HG02642 (cell line): Measurements from ENCODE around the gene DENND1A.
"Not testable (repeated sequence)": the region's sequence is repeated elsewhere in the genome, so short reads cannot be mapped to it uniquely, and the experiment has no call there.

Experiments used
- ATAC-seq: cut with Tn5 transposase; IDR thresholded peaks from one replicate; pipeline ENCODE4 v1.9.1; 2021; ENCODE audit warnings: mild to moderate bottlenecking; ENCODE audit not compliant: unreplicated experiment, poor library complexity

Gene DENND1A

DNA sequence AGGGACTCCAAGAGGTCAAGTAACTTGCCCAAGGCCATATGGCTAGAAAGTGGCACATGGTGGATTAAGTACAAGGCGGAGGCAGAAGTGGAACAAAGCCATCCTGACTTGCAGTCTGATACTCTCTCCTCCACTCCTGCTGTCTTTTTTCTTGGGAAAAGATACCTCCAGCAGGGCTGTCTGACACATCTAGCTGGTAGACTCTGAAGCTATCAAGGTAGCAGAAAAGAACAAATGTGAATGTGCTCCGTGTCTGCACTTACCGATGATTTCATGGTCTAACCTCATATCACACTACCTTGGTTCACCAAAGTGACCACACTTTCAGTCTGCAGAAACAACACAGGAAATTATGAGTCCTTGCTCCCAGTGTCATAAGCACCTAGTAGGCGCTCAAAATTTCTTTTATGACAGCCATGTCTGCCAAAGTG, 289.1 kb downstream of the DENND1A start:
- no peak for ATAC-seq

DNA sequence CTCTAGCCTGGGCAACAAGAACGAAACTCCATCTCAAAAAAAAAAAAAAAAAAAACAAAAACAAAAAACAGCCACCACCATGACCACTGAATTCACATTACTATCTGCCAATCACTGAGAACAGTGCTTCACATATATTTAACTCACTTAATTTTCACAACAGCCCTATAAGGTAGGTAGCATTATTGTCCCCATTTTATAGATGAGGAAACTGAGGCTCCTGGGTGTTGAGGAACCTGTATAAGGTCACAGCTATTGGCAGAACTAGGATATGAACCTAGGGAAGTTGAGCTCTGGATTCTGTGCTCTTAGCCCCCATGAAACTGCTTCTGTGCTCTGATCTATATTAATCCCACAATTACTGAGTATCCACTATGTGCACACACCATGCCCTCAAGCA, 290.2 kb downstream of the DENND1A start:
- no peak for ATAC-seq

DNA sequence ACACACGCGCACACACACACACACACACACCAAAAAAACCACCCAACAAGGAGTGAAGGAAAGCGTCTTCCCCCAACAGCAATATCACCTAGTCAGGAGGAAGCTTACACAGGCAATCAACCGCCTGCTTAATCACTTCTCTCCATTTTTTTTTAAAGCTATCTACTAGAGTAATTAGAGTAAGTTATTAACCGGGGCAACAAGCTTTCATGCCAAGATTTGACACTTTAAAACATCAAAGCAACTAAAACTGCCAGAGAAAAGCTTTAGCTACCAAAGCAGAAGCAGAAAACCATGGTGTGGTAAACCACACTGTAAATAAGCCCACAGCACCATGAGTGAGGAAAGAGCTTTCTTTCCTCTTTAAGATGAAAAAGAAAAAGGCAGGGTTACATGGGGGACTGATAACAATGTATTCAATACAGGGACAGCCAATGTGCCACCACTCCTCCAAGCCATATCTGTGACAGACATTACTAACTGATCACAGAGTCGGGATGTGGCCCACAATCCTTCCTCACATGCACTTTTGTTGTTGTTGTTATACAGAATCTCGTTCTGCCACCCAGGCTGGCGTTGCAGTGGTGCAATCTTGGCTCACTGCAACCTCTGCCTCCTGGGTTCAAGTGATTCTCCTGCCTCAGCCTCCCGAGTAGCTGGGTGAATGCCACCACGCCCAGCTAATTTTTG, 291.8 kb downstream of the DENND1A start:
- ATAC-seq, result no peak

DNA sequence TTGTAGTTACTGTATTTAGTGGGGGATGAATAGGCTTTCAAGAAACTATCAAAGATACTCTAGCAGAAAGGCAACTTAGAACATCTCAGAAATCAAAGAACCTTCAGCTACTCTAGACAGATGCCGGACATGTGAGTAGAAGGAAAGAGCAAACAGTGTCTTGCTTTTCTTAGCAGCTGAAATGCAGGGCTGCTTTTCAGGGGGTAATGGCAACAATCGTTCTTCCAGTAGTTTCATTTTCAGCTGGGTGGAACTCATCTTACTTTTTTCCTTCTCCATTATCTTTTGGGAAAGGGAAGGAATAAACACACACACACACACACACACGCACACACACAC, 292.4 kb downstream of the DENND1A start:
- ATAC-seq, result no peak

DNA sequence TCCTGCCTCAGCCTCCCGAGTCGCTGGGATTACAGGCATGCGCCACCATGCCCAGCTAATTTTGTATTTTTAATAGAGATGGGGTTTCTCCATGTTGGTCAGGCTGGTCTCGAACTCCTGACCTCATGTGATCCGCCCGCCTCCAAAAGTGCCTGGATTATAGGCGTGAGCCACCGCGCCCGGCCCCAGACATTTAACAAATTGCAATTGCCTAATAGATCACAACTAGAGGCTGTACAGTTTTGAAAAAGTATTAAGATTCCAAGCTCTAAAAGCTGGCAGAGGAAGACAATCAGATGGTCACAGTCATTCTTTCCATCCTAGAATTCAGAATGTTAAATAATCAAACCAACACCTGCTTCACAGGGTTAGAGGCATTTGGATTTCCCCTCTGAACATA, 293.1 kb downstream of the DENND1A start:
- not testable (repeated sequence) for ATAC-seq

DNA sequence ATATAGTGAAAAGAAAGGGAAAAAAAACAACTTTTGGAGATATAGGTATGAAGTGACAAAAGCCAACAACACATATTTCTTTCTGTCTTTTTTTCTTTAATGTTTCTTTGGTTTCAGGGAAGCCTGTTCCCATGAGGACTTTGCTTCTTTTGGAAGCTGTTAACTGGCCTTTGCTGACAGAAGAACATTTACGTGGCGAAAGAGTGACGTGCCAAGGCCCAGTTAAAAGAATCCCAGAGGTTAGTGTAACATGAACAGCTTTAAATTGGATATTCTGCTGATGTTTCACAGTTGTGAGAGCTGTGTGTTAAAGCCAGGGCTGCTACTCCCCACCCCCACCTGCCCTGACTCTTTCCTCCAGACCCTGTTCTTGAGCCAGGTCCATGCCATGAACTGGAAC, 298.1 kb downstream of the DENND1A start:
- ATAC-seq, result no peak

DNA sequence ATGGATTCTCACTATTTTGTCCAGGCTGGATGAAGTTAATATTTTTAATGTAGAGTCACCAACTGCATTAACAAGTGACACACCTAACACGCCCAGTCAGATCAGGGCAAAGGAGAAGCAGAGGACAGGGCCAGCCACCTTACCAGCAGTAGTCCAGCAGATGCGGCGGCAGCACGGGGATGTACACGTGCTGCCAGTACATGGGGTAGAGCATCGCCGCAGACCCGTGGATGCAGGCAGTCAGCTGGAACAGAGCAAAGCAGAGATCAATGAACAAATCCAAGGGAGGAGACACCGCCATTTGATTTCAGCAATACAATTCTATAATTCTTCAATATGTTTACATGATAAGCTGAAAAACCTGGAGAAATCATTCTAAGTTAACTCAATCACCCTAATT, 299.7 kb downstream of the DENND1A start:
- ATAC-seq, result no peak

DNA sequence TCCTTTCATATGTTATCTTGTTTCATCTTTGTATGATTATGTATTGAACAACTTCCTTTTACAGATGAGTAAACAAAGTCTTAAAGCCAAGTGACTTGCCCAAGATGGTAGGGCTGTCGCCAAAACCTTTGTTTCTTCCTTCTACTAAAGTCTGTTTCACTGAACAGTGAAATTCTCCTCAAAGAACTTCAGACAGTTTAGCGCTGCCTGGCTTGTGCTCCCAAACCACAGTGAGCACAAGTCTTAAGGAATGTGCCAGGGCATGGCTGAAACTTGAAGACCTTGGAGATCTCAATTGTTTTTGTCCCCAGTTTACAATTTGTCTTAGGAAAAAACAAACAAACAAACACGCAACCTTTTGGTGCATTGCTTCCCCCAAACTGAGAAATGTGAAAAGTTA, 300.4 kb downstream of the DENND1A start:
- ATAC-seq, result no peak

DNA sequence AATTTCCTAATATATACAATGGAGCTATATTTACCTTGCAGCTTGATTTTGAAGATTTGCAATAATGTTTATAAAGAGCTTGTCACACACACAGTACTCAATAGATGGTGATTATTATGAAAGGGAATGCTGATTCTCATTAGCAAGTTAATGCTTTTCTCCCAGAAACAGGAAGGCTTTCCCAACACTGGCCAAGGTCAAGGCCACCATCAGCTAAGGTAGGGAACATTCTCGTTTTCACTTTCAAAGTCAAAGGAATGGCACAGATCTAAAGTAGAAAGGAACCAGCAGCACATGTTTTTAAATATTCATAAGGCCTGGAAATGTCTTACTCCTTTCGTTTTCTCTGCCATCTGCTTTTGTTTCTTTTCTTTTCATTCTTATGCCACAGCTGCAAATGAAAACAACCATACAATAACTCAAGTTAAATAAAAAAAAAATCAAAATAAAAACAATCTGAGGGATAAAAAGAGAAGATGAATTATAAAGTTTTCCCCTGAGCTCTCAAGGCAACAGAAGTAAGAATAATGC, 307.1 kb downstream of the DENND1A start:
- no peak for ATAC-seq

DNA sequence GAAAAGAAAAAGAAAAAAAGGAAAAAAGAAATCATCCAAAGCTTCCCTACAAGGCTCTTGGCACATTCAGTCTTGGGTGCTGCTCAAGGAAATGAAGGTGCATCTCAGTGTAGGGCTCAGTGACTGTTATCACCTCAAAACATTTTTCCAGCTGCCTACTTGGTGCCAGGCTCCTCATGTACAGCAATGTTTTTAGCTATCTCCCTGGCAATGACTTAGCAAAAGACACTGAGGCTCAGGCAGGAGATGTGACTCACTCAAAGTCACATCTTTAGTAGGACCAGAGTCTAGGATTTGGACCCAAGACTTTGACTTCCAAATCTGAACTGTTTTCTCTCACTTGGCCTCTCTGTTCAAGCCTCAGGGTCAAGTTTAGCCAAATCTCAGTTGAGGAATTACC, 309.7 kb downstream of the DENND1A start:
- ATAC-seq, result no peak

DNA sequence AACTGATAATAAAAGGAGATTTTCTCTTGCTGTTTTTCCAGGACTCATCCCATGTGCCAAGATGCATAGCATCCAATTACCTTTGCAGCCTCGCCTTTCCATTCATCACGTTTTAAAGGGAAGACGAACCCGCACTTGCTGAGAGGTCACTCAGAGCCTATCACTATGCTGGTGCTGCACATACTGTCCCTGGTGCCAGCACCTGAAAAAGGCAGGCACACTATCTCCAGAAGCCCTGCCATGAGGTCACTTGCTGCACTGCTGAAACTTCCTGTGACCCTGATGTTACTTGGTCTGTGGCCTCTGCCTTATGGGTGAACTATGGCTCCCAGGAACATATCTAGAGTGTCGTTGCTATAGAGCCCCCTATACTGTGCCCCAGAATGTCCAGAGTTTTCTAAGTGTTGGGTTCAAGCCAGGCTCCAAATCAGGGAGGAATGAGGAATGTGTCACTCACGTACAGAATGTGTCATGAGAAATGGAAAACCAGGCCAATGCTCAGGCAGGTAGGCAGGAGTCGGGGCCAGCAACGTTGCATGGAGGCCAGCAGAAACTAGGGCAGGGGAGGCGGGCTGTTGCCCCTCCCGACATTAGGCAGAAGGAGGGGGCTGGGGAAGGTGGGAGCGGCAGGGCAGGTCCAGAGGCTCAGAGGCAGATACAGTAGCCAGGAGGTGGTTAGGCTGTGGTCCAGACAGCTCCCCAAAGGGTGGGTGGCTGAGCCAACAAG, 311.8 kb downstream of the DENND1A start:
- no peak for ATAC-seq

DNA sequence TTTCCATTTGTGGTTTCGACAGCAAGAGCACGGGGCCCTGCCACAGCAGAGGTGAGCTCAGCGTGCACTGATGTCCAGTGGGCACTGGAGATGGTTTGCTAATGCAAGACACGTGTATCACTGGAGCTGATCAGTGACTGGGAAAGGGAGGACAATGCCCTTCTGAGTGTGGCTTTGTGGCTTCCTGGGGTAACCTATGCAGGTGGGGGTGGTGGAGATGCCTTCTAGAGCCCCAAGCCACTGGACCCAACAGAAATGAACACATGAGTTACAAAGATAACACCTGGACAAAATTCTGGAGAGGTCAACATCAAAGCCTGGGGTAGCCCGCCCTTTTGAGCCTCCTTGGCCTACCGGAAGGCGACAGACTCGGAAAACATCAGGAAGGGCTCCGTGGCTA, 312.6 kb downstream of the DENND1A start:
- ATAC-seq, result no peak

DNA sequence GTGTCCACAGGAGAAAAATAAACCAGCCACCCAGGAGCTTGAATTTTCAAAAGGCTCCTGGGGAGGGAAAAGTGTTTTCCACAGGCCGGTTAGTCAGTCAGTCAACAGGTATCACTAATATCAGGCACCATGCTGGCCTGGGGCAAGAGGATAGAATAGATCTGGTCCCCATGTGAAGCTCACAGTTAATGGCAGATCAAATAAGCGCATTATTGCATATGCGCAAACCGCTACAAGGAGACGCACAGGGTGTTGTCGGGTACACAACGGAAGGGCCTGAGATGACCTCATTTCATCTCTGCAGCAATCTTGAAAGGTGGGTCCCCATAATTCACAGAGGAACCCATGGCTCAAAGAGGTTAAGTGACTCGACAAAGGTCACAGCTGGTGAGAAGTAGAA, 313.2 kb downstream of the DENND1A start:
- ATAC-seq, result no peak

DNA sequence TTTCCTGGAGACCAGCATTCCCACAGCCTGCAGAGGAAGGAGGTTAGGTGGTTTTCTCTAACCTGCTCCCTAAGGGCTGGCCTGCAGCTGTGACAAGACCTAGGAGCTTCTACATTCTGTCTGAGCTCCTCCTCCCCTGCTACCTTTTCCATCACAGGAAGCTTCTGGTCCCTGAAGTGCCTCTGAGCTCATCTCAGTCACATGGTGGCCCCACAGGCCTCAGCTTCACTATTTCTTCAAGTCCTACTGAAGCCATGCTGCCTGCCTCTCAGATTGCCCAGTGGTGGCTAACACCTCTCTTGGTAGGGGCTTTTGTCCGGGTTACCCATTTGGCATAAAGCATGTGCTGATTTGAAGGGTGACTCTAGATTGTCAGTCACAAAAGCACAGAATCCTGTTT, 314.5 kb downstream of the DENND1A start:
- no peak for ATAC-seq

DNA sequence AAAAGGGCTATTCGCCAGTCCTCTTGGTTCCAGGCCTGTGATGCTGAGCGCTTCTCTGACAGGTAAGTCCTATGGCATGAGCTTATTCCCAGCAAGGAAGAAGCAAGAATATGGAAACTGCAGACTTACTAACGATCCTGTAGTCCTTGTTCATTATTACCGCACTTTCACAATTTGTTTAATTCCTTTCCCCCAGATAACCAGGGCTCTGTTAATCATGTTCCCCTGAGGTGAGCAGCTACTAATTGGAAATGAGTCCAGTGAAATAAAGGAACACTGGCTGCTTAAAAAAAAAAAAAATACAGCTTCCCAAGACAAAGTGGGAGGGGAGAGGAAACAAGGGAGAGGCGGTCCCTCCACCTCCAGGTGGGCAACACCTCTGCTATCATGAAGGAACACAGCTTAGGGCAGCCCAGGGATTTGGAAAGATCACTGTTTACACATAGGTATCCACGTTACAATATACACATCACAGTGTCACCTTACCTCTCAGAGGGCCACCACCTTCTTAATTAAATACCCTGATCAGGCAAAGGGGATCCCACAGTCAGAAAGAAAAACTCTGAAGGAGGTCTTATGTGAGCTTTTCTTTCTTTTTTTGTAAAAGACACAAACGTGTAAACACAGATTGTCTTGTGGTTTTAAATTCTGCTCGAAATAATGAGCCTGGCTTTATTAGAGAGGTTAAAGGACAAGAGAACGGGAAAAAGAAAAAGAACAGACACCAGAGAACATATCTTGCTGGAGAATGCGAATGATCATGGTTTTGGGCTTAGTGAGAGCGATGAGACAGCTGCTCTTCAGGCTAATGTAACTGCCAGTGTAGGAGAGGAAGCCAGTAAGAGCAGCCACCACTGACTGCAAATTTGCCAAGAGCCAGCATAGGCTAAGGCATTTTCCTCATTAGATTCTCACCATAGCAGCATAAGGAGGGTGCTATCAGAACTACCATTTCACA, 315.3 kb downstream of the DENND1A start:
- no peak for ATAC-seq

DNA sequence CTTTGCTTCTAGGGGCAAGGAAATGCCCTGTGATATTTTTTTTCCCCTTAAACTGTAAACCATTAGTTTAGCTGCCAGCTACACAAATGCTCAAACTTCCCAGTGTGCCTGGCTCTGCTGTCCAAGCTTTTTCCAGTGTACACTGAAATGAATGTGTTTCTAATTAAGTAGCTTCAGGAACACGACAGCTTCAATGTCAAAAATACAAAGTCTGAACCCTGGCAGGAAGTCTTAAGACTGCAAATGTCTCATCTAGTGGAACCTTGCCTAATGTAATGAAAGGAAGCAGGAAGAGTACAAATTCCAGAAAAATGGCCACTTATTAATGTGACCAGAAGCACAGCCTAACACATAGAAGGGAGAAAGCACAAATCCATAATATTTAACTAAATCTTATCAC, 318.7 kb downstream of the DENND1A start:
- ATAC-seq, result no peak

DNA sequence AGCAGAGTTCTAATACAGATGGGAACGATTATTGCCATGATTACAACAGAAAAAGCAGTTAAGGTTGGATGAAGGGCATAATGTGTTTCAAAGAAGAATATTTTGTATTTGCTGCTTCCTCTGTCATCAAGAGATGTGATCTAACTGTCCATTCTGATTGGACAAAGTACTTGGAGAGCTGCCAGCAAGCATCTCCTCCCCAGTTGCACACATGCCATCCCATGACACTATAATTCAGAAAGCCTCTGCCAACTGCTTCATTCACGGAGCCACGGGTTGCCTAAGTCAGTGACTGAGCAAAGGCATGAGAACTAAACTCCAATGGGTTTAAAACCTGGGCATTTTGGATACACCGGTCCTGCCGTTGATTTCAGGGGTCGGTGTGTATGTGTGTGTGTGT, 320.1 kb downstream of the DENND1A start:
- ATAC-seq, result no peak

DNA sequence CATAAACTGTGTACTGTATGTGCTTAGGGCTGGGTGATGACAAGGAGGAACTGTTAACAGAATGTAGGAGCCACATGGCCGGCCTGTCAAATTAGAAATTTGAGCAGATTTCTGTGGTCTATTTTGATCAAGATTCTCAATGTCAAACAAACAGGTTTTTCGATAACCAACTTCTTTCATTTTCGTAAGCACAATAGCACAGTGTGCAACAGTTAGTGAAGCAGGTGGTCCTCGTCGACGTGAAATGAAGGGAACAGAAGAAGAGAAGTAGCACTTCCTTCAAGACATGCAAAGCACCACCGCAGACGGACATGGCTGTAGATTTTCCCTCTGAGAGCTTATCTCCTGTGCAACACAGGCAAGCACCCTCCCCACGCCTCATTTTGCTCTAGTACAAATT, 321.8 kb downstream of the DENND1A start:
- peak; percentile 97 for ATAC-seq

DNA sequence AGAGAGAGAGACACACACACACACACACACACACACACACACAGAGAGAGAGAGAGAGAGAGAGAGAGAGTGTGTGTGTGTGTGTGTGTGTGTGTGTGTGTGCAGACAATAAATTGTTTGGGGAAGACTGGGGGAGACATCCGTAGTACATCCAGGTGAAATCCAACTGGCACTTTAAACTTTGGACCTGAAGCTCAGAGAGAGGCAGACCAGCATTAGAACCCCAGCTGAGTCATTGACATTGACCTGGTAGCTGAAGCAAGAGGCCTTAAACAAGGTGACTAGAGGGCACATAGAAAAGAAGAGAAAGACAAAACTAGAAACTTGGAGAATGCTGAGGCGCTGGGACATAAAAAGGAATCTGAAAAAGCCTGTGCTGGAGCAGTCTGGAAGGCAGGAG, 322.4 kb downstream of the DENND1A start:
- ATAC-seq, result no peak

DNA sequence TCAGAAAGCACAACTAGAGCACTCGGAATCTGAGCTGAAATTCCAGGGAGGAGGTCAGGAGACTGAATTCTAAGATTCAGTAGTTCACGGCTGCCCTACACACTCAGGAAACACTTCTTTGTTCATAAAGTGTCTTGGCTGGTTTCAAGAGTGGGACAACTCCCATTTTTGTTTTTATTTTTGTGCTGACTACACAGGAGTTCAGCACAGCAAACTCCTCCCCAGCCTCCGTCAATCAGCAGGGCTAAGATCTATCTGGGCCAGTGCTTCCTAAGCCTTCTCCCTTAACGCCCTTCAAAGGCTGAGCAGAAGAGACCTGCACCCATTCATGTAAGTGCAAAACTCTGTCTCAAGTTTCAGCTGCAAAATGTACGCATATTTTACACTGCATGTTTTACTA, 323.8 kb downstream of the DENND1A start:
- ATAC-seq, result no peak

DNA sequence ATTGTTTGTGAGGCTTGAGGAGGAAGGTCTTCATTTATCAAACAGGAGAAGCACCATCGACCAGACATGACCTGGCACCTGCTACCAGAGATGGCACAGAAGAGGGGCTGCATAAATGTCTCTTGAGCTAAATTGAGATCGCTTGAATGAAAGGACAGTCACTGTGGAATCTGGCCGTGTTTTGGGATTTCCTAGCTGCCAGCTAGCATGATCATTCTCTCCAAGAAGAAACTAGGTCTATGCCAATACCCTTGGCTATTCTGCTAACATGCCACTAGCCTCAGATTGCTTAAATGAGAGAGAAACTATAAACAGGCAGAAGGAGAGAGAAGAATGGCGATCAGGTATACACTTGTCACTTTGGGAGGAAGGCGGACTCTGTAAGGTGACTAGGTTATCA, 324.6 kb downstream of the DENND1A start:
- no peak for ATAC-seq
